H1 (cell line): ENCODE measurements around the gene THPO. TPM values are rescaled to one million over a fixed set of nuclear protein-coding genes. Genes with fewer than 3 reads are reported as not detected.

Source experiments
- CTCF ChIA-PET: fragments of 300-600 bp; sonication (Branson Sonifier 250); formaldehyde crosslinking; loops from one replicate; lab custom pipeline; 2021; ENCODE audit not compliant: partially characterized antibody; lab: Charles Lee
- POLR2A ChIA-PET: fragments of 300-600 bp; sonication (Branson Sonifier 250); formaldehyde crosslinking; loops from one replicate; lab custom pipeline; 2021; ENCODE audit warnings: inconsistent platforms; ENCODE audit not compliant: partially characterized antibody; lab: Charles Lee
- DNase-seq, 2 experiments: peaks; one replicate each; pipeline versions ENCODE4 v3.0.0 to v3.0.0-alpha.2; 2010 to 2022; ENCODE audit warnings: low spot score in 2 of 2, low read depth in 1 of 2, mixed read lengths in 1 of 2
- FAIRE-seq: peaks from 2 replicates; lab custom pipeline; 2011; peaks lifted over from hg19 to GRCh38; lab: Jason Lieb, UNC
- H2AFZ ChIP-seq: 2 replicates; pipeline ENCODE4 v1.8.1; 2012; ENCODE audit warnings: low read length, inconsistent platforms
- H2AK5ac ChIP-seq: 2 replicates; pipeline ENCODE4 v1.6.1; 2013; ENCODE audit warnings: low read depth, low read length
- H2BK120ac ChIP-seq: replicated peaks from 2 replicates; pipeline ENCODE3; 2013; ENCODE audit warnings: low read depth, low read length, inconsistent platforms
- H2BK12ac ChIP-seq: 2 replicates; pipeline ENCODE4 v1.6.1; 2013; ENCODE audit warnings: low read depth, low read length
- H2BK15ac ChIP-seq: 2 replicates; pipeline ENCODE4 v1.6.1; 2013; ENCODE audit warnings: low read length
- H2BK20ac ChIP-seq: 2 replicates; pipeline ENCODE4 v1.6.1; 2013; ENCODE audit warnings: low read length
- H2BK5ac ChIP-seq: 2 replicates; pipeline ENCODE4 v1.6.1; 2013; ENCODE audit warnings: low read depth, low read length
- H3K14ac ChIP-seq: 2 replicates; pipeline ENCODE4 v1.6.1; 2013; ENCODE audit warnings: inconsistent platforms; ENCODE audit not compliant: insufficient read length
- H3K18ac ChIP-seq: 2 replicates; pipeline ENCODE4 v1.6.1; 2013; ENCODE audit warnings: low read length; ENCODE audit errors: extremely low read depth
- H3K23ac ChIP-seq: 2 replicates; pipeline ENCODE4 v1.6.1; 2013; ENCODE audit warnings: inconsistent platforms; ENCODE audit not compliant: insufficient read length
- H3K23me2 ChIP-seq: 2 replicates; pipeline ENCODE4 v1.6.1; 2013; ENCODE audit warnings: low read depth, low read length
- H3K27ac ChIP-seq: 2 replicates; pipeline ENCODE4 v1.6.1; 2011; ENCODE audit warnings: low read depth, low read length, inconsistent platforms
- H3K27me3 ChIP-seq, 4 experiments: replicated peaks in 1 of 4; 1 replicate in 1 of 4; 2 replicates in 3 of 4; pipeline versions ENCODE4 v1.6.1 to v1.8.1; 2011 to 2013; ENCODE audit warnings: low read length in 3 of 4, mild to moderate bottlenecking in 3 of 4, inconsistent platforms in 2 of 4, mixed read lengths in 2 of 4, moderate library complexity in 1 of 4; ENCODE audit not compliant: control insufficient read depth in 3 of 4, insufficient read depth in 3 of 4; ENCODE audit errors: extremely low read depth in 1 of 4
- H3K36me3 ChIP-seq, 4 experiments: 2 replicates each; pipeline versions ENCODE4 v1.6.1 to v1.8.1; 2011 to 2013; ENCODE audit warnings: mild to moderate bottlenecking in 4 of 4, low read length in 3 of 4, moderate library complexity in 2 of 4, control low read depth in 1 of 4, inconsistent platforms in 1 of 4; ENCODE audit not compliant: insufficient read depth in 4 of 4, control insufficient read depth in 2 of 4
- H3K4ac ChIP-seq: replicated peaks from 2 replicates; pipeline ENCODE3; 2013; ENCODE audit warnings: low read length, low read depth, mixed read lengths, inconsistent platforms; ENCODE audit not compliant: insufficient read length
- H3K4me1 ChIP-seq, 4 experiments: replicated peaks in 1 of 4; 1 replicate in 1 of 4; 2 replicates in 3 of 4; pipeline versions ENCODE4 v1.6.1 to v1.8.1; 2011 to 2013; ENCODE audit warnings: low read length in 3 of 4, inconsistent platforms in 2 of 4, mixed read lengths in 1 of 4; ENCODE audit not compliant: insufficient read depth in 4 of 4, control insufficient read depth in 3 of 4
- H3K4me2 ChIP-seq, 2 experiments: 2 replicates each; pipeline versions ENCODE4 v1.6.1 to v1.8.1; 2011 to 2013; ENCODE audit warnings: low read depth in 2 of 2, low read length in 2 of 2, control low read depth in 1 of 2, inconsistent platforms in 1 of 2, mild to moderate bottlenecking in 1 of 2; ENCODE audit not compliant: insufficient read depth in 1 of 2
- H3K4me3 ChIP-seq, 4 experiments: fragments of 200-600, 300-600 bp in 1 of 4; sonication (generic), shearing (Covaris generic), sonication (Bioruptor Twin) in 1 of 4; 2 replicates each; pipeline versions ENCODE4 v1.5.1 to v1.8.1; 2011 to 2016; ENCODE audit warnings: low read length in 4 of 4, low read depth in 3 of 4, control low read depth in 2 of 4, inconsistent platforms in 2 of 4, mild to moderate bottlenecking in 2 of 4, mixed read lengths in 1 of 4, moderate library complexity in 1 of 4; ENCODE audit not compliant: insufficient read depth in 2 of 4; ENCODE audit errors: extremely low read depth in 1 of 4
- H3K56ac ChIP-seq: replicated peaks from 2 replicates; pipeline ENCODE3; 2013; ENCODE audit warnings: low read depth, mild to moderate bottlenecking, mixed read lengths, low read length, inconsistent platforms; ENCODE audit not compliant: insufficient read length
- H3K79me1 ChIP-seq: 2 replicates; pipeline ENCODE4 v1.6.1; 2013; ENCODE audit warnings: low read depth, low read length, control low read depth
- H3K79me2 ChIP-seq, 2 experiments: 2 replicates each; pipeline versions ENCODE4 v1.6.1 to v1.8.1; 2012 to 2013; ENCODE audit warnings: low read length in 2 of 2, mild to moderate bottlenecking in 2 of 2, inconsistent platforms in 1 of 2; ENCODE audit not compliant: insufficient read depth in 2 of 2, control insufficient read depth in 1 of 2
- H3K9ac ChIP-seq, 4 experiments: replicated peaks in 1 of 4; 1 replicate in 1 of 4; 2 replicates in 3 of 4; pipeline versions ENCODE4 v1.6.1 to v1.8.1; 2011 to 2013; ENCODE audit warnings: low read depth in 3 of 4, low read length in 3 of 4, control low read depth in 2 of 4, mild to moderate bottlenecking in 2 of 4, moderate library complexity in 2 of 4, inconsistent platforms in 1 of 4; ENCODE audit errors: extremely low read depth in 1 of 4
- H3K9me3 ChIP-seq, 2 experiments: 2 replicates each; pipeline versions ENCODE4 v1.6.1 to v1.8.1; 2012 to 2013; ENCODE audit warnings: mild to moderate bottlenecking in 2 of 2, moderate library complexity in 2 of 2, control low read depth in 1 of 2, inconsistent platforms in 1 of 2, low read depth in 1 of 2, low read length in 1 of 2, mixed read lengths in 1 of 2; ENCODE audit not compliant: insufficient read depth in 2 of 2
- H4K20me1 ChIP-seq, 2 experiments: replicated peaks in 1 of 2; 2 replicates each; pipeline versions ENCODE3 to v1.8.1; 2011 to 2013; ENCODE audit warnings: inconsistent platforms in 2 of 2, low read length in 2 of 2, mild to moderate bottlenecking in 1 of 2; ENCODE audit not compliant: insufficient read depth in 2 of 2, control insufficient read depth in 1 of 2
- H4K5ac ChIP-seq: 2 replicates; pipeline ENCODE4 v1.6.1; 2013; ENCODE audit warnings: low read length, low read depth, mixed read lengths, inconsistent platforms; ENCODE audit not compliant: insufficient read length
- H4K8ac ChIP-seq: 2 replicates; pipeline ENCODE4 v1.8.0; 2013; ENCODE audit warnings: mild to moderate bottlenecking, moderate library complexity, low read length, inconsistent platforms; ENCODE audit not compliant: insufficient read depth; ENCODE audit errors: extremely low read depth
- H4K91ac ChIP-seq: replicated peaks from 2 replicates; pipeline ENCODE3; 2013; ENCODE audit warnings: low read length, mixed read lengths, inconsistent platforms; ENCODE audit not compliant: insufficient read length
- CBX8 ChIP-seq: fragments of 300-800, 300-1000 bp; sonication (generic); IDR thresholded peaks from 2 replicates; pipeline ENCODE4 v1.7.1; 2016; ENCODE audit warnings: low read depth, low read length, borderline replicate concordance
- EP300 ChIP-seq, 2 experiments: IDR thresholded peaks; 1 replicate in 1 of 2; 2 replicates in 1 of 2; pipeline ENCODE4 v1.6.1; 2011 to 2012; ENCODE audit warnings: low read depth in 2 of 2, low read length in 2 of 2, mild to moderate bottlenecking in 2 of 2, borderline replicate concordance in 1 of 2, inconsistent platforms in 1 of 2, moderate library complexity in 1 of 2
- HDAC6 ChIP-seq: IDR thresholded peaks from one replicate; pipeline ENCODE4 v1.7.1; 2012; ENCODE audit warnings: low read depth, mild to moderate bottlenecking, inconsistent platforms, low read length, moderate library complexity
- RBBP5 ChIP-seq: IDR thresholded peaks from 2 replicates; pipeline ENCODE4 v1.7.1; 2012; ENCODE audit warnings: low read depth, mild to moderate bottlenecking, inconsistent platforms, low read length, moderate library complexity, borderline replicate concordance
- RNF2 ChIP-seq: fragments of 200-900, 300-1000 bp; sonication (generic); IDR thresholded peaks from 2 replicates; pipeline ENCODE4 v1.7.1; 2016; ENCODE audit warnings: borderline replicate concordance, low read depth, mild to moderate bottlenecking, antibody characterized with exemption, low read length; ENCODE audit not compliant: poor library complexity, severe bottlenecking; ENCODE audit errors: missing control alignments
- SP1 ChIP-seq: IDR thresholded peaks from 2 replicates; pipeline ENCODE4 v1.6.1; 2011; ENCODE audit warnings: low read depth, low read length
- SRF ChIP-seq: IDR thresholded peaks from 2 replicates; pipeline ENCODE4 v1.6.1; 2011; ENCODE audit warnings: mild to moderate bottlenecking, low read depth, low read length, moderate library complexity
- TBP ChIP-seq: IDR thresholded peaks from 2 replicates; pipeline ENCODE4 v1.6.1; 2011; ENCODE audit warnings: low read depth, low read length, improper control_type of control experiment
- ZNF274 ChIP-seq: IDR thresholded peaks from 2 replicates; pipeline ENCODE4 v1.7.0; 2012; ENCODE audit warnings: low read length, borderline replicate concordance; ENCODE audit errors: extremely low read depth
- WGBS, 2 experiments: shearing (Covaris generic) in 1 of 2; methylation state at CpG; one replicate each; pipeline versions ENCODE4 v1.1.6 to v1.1.7; 2013 to 2015; ENCODE audit warnings: low lambda C conversion rate in 2 of 2, mixed read lengths in 2 of 2, inconsistent platforms in 1 of 2, low coverage in 1 of 2, missing lambda C conversion rate in 1 of 2; ENCODE audit not compliant: insufficient replicate concordance in 2 of 2, insufficient coverage in 1 of 2, insufficient read length in 1 of 2; ENCODE audit errors: extremely low coverage in 1 of 2, missing lambda C conversion rate in 1 of 2; 5-methylcytosine and 5-hydroxymethylcytosine counted together
- polyA plus RNA-seq, 7 experiments: library from polyadenylated mRNA; depleted of rRNA in 3 of 7; stranded (reverse) in 5 of 7; unstranded in 2 of 7; fragments of >200 nt in 5 of 7; fragments of 200-250 nt in 2 of 7; gene quantifications; 1 replicate in 5 of 7; 2 replicates in 1 of 7; 4 replicates in 1 of 7; pipeline versions ENCODE4 v1.2.1 to v1.2.3, GENCODE V29; 2011 to 2013; ENCODE audit warnings: missing spikeins in 2 of 7, mixed read lengths in 2 of 7
- total RNA-seq: library from RNA; stranded (reverse); fragmentation: NEBNext Ultra II Directional; extraction: Animal tissue kit (Norgen Biotek cat#: 25700); gene quantifications from 2 replicates; pipeline ENCODE4 v1.2.1, GENCODE V29; 2021

THPO gene
- total and polyA plus RNA-seq, 2 of the 8 experiments (the other 6 are each of a cell fraction or from before 2014, with no cell fraction given): 0.82 to 1.2 TPM

DNA sequence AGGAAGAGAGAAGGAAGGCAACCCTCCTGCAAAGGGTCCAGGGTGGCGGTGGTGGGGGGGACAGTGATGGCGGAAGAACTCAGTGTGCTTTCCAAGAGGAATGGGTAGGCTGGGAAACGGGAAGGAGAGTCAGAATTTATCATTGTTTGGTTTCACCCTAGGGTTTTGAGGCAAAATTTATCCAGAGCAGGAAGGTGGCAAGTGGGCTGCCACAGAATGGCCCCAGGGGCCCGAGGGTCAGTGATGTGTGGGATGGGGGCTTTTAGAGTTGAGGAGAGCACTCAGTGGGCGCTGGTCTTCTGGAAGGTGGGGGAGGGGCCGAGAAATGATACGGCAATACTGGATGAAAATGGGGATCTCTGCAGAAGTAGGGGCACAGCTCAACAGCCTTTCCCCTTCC, 40.0 kb downstream of the THPO start:
- Histone ChIP-seq H3K4me3 (peak overlapping the region in 1 of 4 experiments; percentile 50; a peak in 4 of 8 replicates), H3K9ac (peak overlapping the region in 2 of 4 experiments; percentile 34 to 53; a peak in 2 of 7 replicates), H2BK5ac (no peak overlapping the region; the same call in 1 of the 2 replicates), H2AFZ (no peak overlapping the region), H2BK120ac (no peak overlapping the region), H2BK12ac (peak overlapping the region; percentile 84; the same call in 1 of the 2 replicates), H3K4ac (no peak overlapping the region), H4K5ac (no peak overlapping the region), H3K79me1 (peaks cover 9% of the 10 kb centered on the region), H4K91ac (no peak overlapping the region), H2AK5ac (0 out of 2 replicates have a peak overlapping the region, but pooled peaks have one; percentile 78), H3K56ac (no peak overlapping the region), H3K18ac (no peak overlapping the region), H3K36me3 (peaks cover 11 to 22% (median 20%) of the 10 kb centered on the region in 4 experiments; a peak in 7 of 8 replicates), H3K23ac (no peak overlapping the region), H3K79me2 (peaks cover 0 to 2% of the 10 kb centered on the region in 2 experiments; a peak in 1 of 4 replicates), H4K20me1 (peaks cover 18 to 36% of the 10 kb centered on the region in 2 experiments), H4K8ac (peak overlapping the region; percentile 7), H2BK20ac (no peak overlapping the region), H3K14ac (no peak overlapping the region), H3K4me2 (peak overlapping the region; percentile 72 to 98), H3K23me2 (peaks cover 14% of the 10 kb centered on the region), H3K4me1 (peaks cover 5 to 27% (median 18%) of the 10 kb centered on the region in 4 experiments), H2BK15ac (no peak overlapping the region), H3K27ac (peak overlapping the region; percentile 32; the same call in 1 of the 2 replicates), H3K27me3 (no peaks in the 10 kb centered on the region), H3K9me3 (no peaks in the 10 kb centered on the region)
- WGBS, 2 experiments: 78% methylated on average over 6 of the region's 7 CpGs; no CpG with 5 or more reads in 1 of the 2 experiments
- ChIA-PET POLR2A (interaction anchor here (0.8 to 3.6 kb wide), 18 partner anchors 8 to 189 kb away, joined by 3 to 30 read pairs (median 4); partner anchors contain the start of genes CAMK2N2 and EIF4G1), CTCF (interaction anchor here (0.9 to 3.6 kb wide), 12 partner anchors 10 to 204 kb away, joined by 4 to 16 read pairs (median 5); no protein-coding TSS in a partner anchor)
- DNase-seq (no peak), FAIRE-seq (no peak)
- TF ChIP-seq SP1: no peak
- no peak for TF ChIP-seq RBBP5
- no peak for TF ChIP-seq TBP
- no peak for TF ChIP-seq SRF
- TF ChIP-seq RNF2: no peak
- TF ChIP-seq CBX8: no peak
- no peak for TF ChIP-seq HDAC6
- no peak for TF ChIP-seq EP300 (IDR thresholded peaks at IDR 0.05; ENCODE audit: borderline replicate concordance in 1 of 2, low read depth in 2 of 2, low read length in 2 of 2)
- TF ChIP-seq ZNF274: no peak
